IPS-18c (cell line): ENCODE measurements around the gene CDK5RAP3.

Experiments
- H3K4me3 ChIP-seq: 2 replicates; pipeline ENCODE4 v1.7.0; 2013; ENCODE audit warnings: low read depth, mild to moderate bottlenecking, low read length, moderate library complexity; ENCODE audit not compliant: insufficient read depth
- H3K9me3 ChIP-seq: one replicate; pipeline ENCODE4 v1.6.1; 2013; ENCODE audit warnings: mild to moderate bottlenecking, low read length, moderate library complexity; ENCODE audit not compliant: control insufficient read depth, insufficient read depth

The CDK5RAP3 gene

DNA sequence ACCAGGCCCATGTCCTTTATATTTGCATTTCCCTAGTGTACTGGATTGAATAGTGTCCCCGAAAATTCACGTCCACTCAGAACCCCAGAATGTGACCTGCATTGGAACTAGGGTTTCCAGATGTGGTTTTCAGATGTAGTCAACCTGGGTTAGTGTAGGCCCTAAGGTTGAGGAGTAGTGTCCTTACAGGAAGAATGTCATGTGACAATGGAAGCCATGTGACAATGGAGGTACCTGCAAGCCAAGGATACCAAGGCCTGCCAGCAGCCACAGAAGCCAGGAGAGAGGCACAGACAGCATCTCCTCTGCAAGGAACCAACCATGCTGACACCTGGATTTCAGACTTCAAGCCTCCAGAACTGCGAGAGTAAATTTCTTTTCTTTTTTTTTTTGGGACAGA, 8.0 kb upstream of the CDK5RAP3 start:
- Histone ChIP-seq H3K9me3 (no peaks in the 10 kb centered on the region), H3K4me3 (no peak overlapping the region)

DNA sequence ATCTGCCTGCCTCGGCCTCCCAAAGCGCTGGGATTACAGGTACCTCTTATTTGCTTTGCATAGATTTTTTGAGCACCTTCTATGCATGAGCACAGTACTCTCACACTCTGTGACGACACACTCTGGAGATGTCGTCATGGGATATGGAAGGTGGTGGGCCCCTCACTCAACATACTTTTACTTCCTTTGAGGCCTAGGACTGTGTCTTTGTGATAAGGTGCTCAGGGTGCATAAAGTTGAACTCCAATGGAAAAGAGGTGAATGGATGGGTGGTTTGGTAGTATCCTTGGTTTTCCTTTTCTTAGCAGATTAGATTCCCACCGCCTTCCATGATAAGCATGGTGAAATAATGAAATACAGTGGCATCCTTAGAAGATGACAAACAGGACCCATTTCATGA, 6.1 kb upstream of the CDK5RAP3 start:
- Histone ChIP-seq H3K9me3 (no peaks in the 10 kb centered on the region), H3K4me3 (no peak overlapping the region)

DNA sequence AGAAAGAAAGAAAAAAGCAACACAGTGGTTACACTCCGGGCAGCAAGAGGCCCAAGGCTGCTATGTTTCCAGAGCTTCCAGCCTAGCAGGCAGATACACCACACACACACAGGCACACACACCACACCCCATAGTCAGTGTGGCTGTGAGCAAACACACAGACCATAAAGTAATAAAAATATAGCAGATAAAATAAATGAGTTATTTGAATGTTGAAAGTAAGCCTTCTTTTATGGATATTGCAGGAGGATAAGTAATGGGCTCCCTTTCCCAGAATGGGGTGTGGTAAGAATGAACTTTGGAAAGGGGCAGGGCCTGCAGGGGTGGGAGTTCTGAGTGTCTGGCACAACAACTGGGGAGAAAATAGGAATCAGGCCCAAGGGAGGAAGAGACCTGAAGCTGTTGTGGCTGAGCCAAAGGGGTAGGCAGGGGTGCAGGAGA, 4.8 kb upstream of the CDK5RAP3 start:
- Histone ChIP-seq H3K4me3 (no peak overlapping the region), H3K9me3 (no peaks in the 10 kb centered on the region)

DNA sequence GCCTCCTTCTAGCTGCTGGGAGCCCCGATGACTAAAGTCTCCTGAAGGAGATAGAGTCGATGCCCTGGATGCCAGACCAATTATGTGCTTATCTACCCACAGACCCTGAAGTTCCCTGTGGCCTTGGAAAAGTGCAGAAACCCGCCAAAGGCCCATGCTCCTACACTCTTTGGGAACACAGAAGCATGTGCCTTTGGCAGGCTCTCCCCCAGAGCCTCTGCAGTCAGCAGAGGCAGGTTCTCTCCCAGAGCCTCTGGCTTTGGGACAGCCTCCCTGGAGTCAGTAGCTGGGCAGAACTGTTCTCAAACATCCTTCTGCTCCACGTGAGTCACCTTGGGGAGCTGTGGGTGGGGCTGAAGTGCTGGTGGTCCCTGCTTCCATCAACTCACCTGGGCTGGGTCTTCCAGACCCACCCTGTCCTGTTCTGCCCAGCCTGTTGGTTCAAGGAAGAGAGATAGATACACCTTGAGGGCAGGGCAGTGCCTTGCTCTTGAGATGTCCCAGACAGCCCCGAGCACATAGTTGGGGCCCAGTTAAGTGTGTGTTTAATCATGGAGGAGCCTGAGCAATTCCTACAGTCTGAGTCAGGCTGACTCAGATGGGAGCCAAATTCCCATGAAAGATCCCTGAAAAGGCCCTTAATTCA, 3.2 kb upstream of the CDK5RAP3 start:
- Histone ChIP-seq H3K9me3 (no peaks in the 10 kb centered on the region), H3K4me3 (no peak overlapping the region)

- H3K9me3 ChIP-seq: no peaks in the 10 kb centered on the region
- H3K4me3 ChIP-seq: no peak overlapping the region
Observed at GRCh38 chr17:47968836-47969235, 2.1 kb upstream of the CDK5RAP3 start.

DNA sequence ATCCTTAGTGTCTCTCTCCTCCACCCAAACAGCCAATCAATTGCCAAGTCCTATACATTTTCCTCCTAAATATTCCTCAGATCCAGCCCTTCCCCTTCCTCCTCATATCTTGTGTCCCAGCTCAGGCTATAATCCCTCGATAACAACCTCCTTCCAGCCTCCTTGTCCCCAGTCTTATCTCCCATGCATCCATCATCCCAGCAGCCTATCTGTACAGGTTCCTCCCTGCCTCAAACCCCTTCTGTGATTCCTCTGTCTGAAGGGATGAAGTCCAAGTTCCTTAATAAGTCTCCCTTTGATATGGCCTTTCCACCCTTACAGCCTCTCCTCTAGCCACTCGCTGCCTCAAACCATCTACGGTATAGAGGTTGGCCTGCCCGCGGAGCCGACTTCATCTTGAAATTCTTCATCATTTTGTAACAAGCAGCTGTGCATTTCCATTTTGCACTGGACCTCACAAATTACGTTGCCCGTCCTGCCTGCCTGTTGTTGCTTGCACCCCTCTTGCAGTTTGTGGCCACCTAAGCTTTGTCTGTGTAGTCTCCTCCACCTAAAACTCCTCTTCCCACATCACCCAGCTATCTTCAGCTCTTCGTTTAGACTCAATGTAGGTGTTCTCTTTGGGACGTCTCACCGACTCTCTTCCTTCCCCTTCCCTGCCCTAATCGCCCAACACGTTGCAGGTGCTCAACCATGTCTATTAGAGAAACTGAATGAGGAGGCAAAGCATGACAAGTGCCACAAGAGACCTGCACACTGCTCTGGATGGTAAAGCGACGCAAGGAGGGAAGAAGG, 786 bp upstream of the CDK5RAP3 start:
- no peaks in the 10 kb centered on the region for H3K9me3 ChIP-seq

DNA sequence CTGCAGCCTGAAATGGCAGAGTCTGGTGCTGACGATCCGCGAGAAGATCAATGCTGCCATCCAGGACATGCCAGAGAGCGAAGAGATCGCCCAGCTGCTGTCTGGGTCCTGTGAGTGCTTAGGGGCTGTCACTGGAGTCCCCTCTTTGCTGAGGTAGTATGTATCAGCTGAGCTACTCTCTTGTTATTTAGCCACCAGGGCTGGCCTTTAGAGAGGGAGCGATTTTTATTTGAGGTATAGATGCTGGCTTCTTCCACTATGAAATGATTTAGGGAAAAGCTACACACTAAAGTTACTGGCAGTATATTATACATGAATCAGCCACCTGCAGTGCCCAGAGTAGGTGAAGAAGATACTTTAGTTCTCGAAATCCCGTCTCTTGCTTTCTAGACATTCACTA, 2.6 kb downstream of the CDK5RAP3 start:
- Histone ChIP-seq H3K4me3 (no peak overlapping the region), H3K9me3 (no peaks in the 10 kb centered on the region)

More for the DNA sequence above, 786 bp upstream of the CDK5RAP3 start:
- H3K4me3 ChIP-seq: no peak overlapping the region

DNA sequence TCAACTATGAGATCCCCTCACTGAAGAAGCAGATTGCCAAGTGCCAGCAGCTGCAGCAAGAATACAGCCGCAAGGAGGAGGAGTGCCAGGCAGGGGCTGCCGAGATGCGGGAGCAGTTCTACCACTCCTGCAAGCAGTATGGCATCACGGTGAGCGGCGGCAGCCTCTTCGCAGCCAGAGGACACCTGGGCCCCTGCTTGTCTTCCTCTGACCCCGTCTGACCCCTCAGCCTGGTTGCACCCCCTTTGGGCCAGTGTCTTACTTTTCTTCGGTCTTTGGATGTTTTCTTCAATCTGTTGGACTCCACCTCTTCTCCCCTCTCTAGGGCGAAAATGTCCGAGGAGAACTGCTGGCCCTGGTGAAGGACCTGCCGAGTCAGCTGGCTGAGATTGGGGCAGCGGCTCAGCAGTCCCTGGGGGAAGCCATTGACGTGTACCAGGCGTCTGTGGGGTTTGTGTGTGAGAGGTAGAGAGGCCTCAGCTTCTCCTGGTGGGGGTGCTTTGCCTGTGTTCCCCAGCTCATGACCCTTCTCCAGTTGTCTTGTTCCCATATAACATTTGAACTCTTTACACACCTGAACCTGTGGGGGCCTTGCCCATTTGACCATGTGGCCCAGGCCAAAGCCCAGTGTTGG, 4.4 kb downstream of the CDK5RAP3 start:
- H3K4me3 ChIP-seq: no peak overlapping the region

DNA sequence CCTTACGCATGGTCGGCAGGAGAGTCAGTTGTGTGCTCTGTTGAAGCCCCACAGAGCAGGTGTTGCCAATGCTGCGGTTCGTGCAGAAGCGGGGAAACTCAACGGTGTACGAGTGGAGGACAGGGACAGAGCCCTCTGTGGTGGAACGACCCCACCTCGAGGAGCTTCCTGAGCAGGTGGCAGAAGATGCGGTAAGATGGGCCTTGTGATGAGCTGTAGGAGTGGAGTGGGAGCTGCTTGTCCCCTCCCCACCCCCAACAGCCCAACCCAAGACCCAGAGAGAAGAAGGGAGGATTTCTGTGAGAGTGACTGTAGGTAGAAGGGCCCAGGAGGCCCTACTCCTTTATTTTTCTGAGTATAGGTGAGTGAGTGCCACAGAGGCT, 4.9 kb downstream of the CDK5RAP3 start:
- Histone ChIP-seq H3K4me3 (no peak overlapping the region), H3K9me3 (no peaks in the 10 kb centered on the region)

More for the DNA sequence above, 4.4 kb downstream of the CDK5RAP3 start:
- H3K9me3 ChIP-seq: no peaks in the 10 kb centered on the region

- no peak overlapping the region for H3K4me3 ChIP-seq
- no peaks in the 10 kb centered on the region for H3K9me3 ChIP-seq
Observed at GRCh38 chr17:47978324-47978723, 7.4 kb downstream of the CDK5RAP3 start.

GRCh38 chr17:47980541-47980940, 9.6 kb downstream of the CDK5RAP3 start:
- Histone ChIP-seq H3K4me3 (no peak overlapping the region), H3K9me3 (no peaks in the 10 kb centered on the region)

- Histone ChIP-seq H3K4me3 (no peak overlapping the region), H3K9me3 (no peaks in the 10 kb centered on the region)
Observed at GRCh38 chr17:47981462-47981861, 10.5 kb downstream of the CDK5RAP3 start.

DNA sequence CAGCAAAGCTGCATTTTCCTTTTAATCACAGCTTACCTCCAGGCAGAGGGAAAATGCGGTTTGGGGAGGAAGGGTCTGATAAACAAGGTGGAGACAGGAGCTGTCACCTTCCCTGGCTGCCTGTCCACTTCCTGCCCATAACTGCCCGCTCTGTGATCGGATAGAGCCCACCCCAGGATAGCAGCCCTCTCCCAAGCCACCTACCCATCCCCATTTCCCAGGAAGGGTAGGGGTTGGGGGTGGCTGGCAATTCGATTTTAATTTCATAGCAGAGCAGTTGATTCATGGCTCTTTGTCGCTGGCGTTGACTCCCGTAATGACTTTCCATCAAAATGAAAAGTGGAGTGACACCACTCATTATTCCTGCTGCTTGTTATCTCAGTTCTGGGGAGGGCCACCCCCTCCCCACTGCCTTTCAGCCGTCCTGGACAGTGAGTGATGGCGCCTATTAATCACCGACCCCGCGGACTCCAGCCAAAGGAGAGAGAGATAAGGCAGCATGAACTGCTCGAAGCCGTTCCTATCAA, 11.2 kb downstream of the CDK5RAP3 start:
- Histone ChIP-seq H3K4me3 (no peak overlapping the region), H3K9me3 (no peaks in the 10 kb centered on the region)

DNA sequence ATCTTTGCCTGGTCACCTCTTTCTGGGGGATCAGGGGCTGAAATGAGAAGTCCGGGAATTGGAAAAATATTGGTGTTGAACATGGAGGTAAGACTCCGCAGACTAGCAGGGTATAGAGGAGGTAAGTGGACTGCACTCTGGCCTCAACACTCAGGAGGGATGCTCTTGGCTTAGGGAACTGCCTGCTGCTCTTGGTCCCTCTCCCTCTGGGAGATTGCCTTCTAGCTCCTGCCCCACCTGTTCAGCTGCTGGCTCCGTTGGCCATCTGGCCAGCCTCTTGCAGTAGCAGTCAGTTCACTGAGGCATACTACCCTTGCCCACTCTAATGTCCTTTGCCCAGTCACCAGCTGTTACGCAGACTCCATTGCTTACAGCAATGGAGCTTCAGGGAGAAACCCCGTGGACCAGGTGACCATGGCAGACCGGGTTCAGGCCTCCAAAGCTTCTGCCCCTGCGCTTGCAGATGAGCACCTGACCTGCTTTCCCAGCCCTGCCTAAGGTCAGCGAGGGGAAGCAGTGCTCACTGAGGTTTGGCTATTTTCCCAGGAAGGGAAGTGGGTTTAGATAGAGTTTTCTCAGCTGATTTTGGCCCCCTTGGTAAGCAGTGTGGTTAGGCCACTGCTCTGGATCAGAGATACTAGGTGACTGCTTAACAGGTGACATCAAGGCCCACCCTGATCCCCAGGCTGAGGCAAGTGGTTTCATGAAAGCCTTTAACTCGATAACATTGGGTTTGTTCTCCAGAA, 11.9 kb downstream of the CDK5RAP3 start:
- Histone ChIP-seq H3K9me3 (no peaks in the 10 kb centered on the region), H3K4me3 (no peak overlapping the region)

DNA sequence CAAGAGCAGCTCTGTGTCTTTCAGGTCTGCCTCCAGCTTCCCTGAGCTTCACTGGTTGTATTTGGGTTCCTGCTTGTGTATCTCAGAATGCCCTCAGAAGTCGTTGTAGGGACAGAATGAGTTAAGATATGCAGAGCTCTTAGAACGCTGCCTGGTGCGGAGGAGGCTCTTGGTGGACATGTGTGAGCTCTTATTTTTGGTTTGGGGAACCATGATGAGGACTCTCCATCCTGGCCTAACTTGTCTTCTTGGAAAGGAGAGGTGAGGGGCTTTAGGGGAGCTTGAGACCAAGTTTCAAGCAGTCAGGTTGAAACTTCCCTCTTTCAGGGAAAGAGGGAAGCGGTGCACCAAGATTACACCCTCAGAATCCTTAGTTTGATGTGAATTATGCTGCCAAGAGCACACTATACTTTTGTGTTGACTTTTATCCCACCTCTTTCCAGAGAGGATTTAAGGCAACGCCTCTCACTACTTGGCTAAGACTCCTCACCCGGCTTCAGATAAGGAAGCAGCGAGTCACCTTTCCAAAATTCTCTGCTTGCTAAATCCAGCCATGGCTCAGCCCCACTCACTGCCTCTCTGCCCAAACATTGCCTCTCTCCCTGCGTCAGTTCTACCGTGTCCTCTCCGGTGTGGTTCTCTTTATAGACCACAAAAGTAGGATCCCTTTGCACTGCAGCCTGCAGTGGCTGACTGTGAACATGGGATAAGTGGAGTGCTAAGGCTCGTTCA, 12.7 kb downstream of the CDK5RAP3 start:
- Histone ChIP-seq H3K4me3 (no peak overlapping the region), H3K9me3 (no peaks in the 10 kb centered on the region)

DNA sequence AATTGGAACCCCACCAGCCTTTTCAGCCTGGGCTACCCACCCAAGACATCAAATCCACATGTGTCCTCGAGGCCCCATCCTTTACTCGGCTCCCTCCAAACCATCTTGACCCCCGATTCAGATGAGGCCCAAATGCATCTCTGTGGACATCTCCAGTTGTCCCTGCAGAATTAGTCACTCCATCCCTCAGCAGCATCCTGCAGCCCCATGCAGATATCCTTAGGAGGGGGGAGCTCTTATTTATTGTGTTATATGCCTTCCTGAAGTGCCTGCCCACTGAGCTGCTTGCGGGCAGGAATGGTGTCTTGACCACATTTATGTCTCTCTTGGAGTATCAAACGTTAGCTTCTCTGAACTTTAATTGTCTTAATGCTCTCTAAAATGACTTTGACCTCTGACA, 15.6 kb downstream of the CDK5RAP3 start:
- Histone ChIP-seq H3K9me3 (no peaks in the 10 kb centered on the region), H3K4me3 (no peak overlapping the region)
